Measurements from ENCODE around the gene KCNQ2.

- TF ChIP-seq POLR2A (IDR thresholded peaks at IDR 0.05) (no peak), POLR2AphosphoS5 (IDR thresholded peaks at IDR 0.05) (no peak), CTCF (IDR thresholded peaks at IDR 0.05) (no peak)
These were observed 97.0 kb downstream of the KCNQ2 start for GRCh38 chr20:63375438-63375837.

Data from stomach (tissue), 4 donors.